ENCODE measurements around the gene PARVG. TPM values are rescaled to one million over a fixed set of nuclear protein-coding genes. Genes with fewer than 3 reads are reported as not detected.

Gene PARVG
- total RNA-seq, 2 donors from 2014 or later: 9.8 to 14.7 TPM

GRCh38 chr22:44147821-44148574, 32.7 kb upstream of the PARVG start:
- intact Hi-C loops (cut with DNase I): no loop called here
- DNase-seq (ENCODE audit: low spot score): no peak

- intact Hi-C loops (cut with DNase I): no loop called here
- no peak for DNase-seq (ENCODE audit: low spot score)
These were observed 29.0 kb upstream of the PARVG start for GRCh38 chr22:44151676-44152075.

DNA sequence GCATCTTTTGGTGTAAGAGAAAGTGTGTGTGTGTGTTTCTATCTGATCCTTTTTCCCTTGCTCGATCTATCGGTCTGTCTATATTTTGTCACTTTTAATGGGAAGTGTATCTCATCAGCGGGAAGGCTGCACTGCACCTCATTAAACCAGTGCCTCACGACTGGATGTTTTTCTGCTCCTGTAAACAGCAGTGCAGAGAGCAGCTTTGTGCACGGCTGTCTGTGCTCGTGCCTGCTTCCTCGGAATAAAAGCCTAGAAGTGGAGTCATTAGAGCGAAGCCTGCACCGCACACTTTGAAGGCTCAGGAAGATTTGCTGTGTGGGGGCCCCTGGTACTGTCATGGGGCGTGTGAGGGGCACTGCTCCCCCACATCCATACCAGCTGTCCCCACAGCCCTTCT, 27.0 kb upstream of the PARVG start:
- intact Hi-C loops (cut with DNase I): no loop called here
- DNase-seq (ENCODE audit: low spot score): no peak

DNA sequence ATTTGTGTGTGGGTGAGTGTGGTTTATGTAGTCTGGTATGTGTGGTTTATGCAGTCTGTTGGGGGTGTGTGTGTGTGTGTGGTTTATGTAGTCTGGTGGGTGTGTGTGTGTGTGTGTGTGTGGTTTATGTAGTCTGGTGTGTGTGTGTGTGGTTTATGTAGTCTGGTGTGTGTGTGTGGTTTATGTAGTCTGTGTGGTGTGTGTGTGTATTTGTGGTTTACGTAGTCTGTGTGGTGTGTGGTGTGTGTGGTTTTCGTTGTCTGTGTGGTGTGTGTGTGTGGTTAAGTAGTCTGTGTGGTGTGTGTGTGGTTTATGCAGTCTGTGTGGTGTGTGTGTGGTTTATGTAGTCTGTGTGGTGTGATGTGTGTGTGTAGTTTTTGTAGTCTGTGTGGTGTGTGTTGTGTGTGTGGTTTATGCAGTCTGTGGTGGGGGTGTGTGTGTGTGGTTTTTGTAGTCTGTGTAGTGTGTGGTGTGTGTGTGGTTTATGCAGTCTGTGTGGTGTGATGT, 26.2 kb upstream of the PARVG start:
- DNase-seq (ENCODE audit: low spot score): no peak
- intact Hi-C loops (cut with DNase I): no loop called here

GRCh38 chr22:44155115-44155514, 25.6 kb upstream of the PARVG start:
- intact Hi-C loops (cut with DNase I): no loop called here
- DNase-seq (ENCODE audit: low spot score): no peak

GRCh38 chr22:44157916-44158618, 22.7 kb upstream of the PARVG start:
- no peak for DNase-seq (ENCODE audit: low spot score)
- intact Hi-C loops (cut with DNase I): no loop called here

DNA sequence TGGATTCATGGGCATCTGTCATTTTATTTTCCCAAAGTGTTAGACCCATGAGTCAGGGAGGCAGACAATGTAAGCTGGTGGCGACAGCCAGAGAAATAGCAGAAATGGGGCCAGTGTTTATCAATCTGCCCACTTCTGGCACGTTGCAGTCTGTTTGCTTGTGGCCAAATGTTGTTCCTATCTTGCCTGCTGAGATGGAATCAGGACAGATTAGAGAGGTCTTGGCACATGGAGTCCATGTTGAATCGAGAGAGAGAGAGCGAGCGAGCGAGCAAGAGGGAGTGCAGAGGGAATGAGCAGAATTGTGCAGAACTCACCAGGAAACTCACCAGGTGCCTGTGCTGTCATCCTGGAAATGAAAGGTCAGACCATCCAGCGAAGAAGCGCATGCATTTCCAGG, 21.9 kb upstream of the PARVG start:
- intact Hi-C loops (cut with DNase I): no loop called here
- no peak for DNase-seq (ENCODE audit: low spot score)

DNA sequence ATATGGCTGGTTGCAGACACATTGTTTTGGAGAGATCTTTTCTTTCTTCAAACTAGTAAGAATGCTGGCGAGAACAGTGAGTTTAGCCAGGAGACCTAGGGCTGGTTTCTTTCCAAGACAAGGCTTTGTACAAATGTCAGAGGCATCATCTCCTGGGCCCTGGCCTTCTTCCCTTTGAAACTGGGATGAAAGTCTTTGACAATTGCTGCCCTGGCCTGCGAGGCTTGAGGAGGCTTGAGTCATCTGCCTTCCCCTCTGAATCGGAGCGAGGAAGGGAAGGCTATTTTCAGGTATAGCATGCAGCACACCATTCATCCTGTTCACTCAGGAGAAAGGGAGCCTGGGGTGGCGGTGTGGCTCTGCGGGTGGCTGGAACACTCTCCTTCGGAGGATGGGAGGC, 21.5 kb upstream of the PARVG start:
- no peak for DNase-seq (ENCODE audit: low spot score)
- intact Hi-C loops (cut with DNase I): no loop called here

- no peak for DNase-seq (ENCODE audit: low spot score)
- intact Hi-C loops (cut with DNase I): no loop called here
These were observed 20.9 kb upstream of the PARVG start for GRCh38 chr22:44159811-44160210.

GRCh38 chr22:44160421-44160820, 20.3 kb upstream of the PARVG start:
- DNase-seq (ENCODE audit: low spot score): no peak
- intact Hi-C loops (cut with DNase I): no loop called here

DNA sequence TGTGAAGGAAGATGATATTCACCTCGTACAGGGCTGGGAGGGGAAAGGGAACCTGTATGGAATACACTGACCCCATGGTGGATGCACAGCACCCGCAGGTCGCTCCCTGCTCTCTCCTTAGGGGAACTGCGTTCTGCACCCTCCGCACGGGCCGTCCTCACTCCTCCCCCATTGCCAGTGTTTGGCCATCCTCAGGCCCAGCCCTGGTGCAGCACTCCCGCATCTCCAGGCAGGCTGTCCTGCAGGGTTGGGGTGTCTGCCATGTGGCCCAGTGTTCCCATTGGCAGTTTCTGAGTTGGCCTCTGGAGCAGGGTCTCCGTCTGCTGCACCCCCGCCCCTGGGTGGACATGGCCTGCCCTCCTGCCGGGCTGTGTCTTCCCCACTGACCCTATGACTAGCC, 19.1 kb upstream of the PARVG start:
- intact Hi-C loops (cut with DNase I): no loop called here
- DNase-seq (ENCODE audit: low spot score): no peak

GRCh38 chr22:44162960-44163359, 17.8 kb upstream of the PARVG start:
- intact Hi-C loops (cut with DNase I): no loop called here
- no peak for DNase-seq (ENCODE audit: low spot score)

- intact Hi-C loops (cut with DNase I): no loop called here
- DNase-seq (ENCODE audit: low spot score): no peak
These were observed 17.2 kb upstream of the PARVG start for GRCh38 chr22:44163536-44163935.

DNA sequence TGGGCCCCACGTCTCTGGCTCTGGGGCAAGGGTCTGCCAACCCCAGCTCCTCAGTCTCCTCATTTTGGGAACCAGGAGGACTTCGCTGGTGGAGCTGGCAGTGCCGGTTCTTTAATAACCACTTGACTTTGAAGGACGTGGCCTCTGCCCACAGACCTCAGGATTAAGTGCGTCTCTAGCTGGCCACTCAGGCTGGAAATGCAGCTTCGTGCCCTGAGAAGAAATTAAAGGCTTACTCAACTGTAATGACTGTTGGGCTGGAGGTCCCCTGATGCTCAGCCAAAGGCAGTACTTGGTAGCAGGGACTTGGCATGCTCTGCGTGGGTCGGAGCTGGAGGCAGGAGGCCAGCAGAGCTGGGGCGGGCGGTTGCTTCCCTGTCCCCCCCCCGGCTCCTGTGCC, 16.7 kb upstream of the PARVG start:
- intact Hi-C loops (cut with DNase I): no loop called here

DNA sequence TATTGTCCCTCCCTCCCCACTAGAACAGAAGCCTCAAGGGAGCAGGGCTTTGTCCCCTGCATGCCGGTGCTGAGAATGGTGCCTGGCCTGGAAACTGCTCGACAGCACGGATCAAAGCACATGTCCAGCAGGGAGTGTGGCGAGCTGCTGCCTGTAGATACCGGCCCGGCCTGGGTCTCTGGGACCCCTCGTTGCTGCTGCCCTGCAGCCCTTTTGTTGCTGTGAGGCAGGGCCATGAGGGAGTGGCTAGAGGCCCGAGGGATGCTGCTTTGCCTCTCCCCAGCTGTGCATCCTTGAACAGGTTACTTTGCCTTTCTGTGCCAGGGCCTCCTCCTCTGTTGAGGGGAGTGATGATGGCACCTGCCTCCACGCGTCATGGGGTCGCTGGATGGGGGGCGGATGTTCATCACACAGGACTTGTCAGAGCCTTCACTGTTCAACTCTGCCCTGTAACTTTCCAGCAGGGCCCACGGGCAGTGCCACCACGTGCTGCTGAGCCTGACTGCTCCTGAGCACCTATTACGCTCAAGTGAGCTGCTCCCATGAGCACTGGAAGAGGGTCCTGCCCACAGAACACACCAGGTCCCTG, 15.3 kb upstream of the PARVG start:
- no peak for DNase-seq (ENCODE audit: low spot score)
- intact Hi-C loops (cut with DNase I): no loop called here

More for the DNA sequence above, 16.7 kb upstream of the PARVG start:
- DNase-seq (ENCODE audit: low spot score): no peak

GRCh38 chr22:44166498-44167276, 14.0 kb upstream of the PARVG start:
- intact Hi-C loops (cut with DNase I): no loop called here
- DNase-seq (ENCODE audit: low spot score): no peak

DNA sequence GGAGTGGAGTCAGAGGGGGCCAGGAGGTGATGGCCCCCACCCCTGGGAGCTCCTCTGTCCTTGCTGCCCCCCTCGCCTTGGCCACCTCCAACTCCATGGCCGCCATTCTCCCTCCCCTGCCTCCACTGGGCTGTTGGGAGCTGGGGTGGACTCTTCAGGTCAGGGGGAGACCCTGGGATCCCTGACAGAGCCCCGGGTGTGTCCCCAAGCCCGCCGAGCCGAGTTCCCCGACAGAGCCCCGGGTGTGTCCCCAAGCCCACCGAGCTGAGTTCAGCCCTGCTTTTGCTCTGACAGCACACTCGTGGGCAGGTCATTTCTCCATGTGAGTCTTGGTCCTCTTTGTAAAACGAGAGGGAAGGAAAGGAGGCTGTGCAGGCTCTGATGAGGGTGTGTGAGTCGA, 13.2 kb upstream of the PARVG start:
- DNase-seq (ENCODE audit: low spot score): no peak
- intact Hi-C loops (cut with DNase I): no loop called here

GRCh38 chr22:44168206-44168605, 12.5 kb upstream of the PARVG start:
- intact Hi-C loops (cut with DNase I): no loop called here

DNA sequence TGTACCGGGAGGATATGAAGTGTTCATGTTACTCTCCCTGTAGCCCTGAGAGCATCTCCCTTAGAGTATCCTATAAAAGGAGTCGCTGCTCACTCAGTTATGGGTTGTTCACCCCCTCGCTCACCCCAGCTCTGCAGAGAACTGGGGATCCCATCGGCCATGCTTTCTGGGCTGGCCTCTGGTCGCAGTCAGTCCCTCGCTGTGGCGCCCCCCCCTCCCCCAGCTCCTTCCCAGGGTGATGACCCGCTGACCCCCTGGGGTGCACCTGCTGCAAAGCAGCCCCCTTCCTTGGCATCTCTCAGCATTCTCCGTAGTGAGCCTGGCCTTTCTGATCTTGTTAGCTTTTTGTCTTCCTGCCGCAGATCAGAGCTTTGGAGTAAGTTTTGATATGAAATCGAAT, 10.3 kb upstream of the PARVG start:
- DNase-seq (ENCODE audit: low spot score): no peak
- intact Hi-C loops (cut with DNase I): no loop called here

More at GRCh38 chr22:44168206-44168605, 12.5 kb upstream of the PARVG start:
- DNase-seq (ENCODE audit: low spot score): no peak

GRCh38 chr22:44171561-44171960, 9.2 kb upstream of the PARVG start:
- no peak for DNase-seq (ENCODE audit: low spot score)
- intact Hi-C loops (cut with DNase I): no loop called here

Measured in posterior vena cava (tissue), 2 donors.